Stimulated activated CD8-positive, alpha-beta memory T cell treated with anti-CD3 and anti-CD28 coated beads, Interleukin-15, amount 100 ng/mL, for 1 hour (primary cell): Measurements from ENCODE around the gene PPP4C.
A peak's percentile ranks its signal among the peaks of the same experiment; 100 is the strongest.
"Not testable (repeated sequence)": the region's sequence is repeated elsewhere in the genome, so short reads cannot be mapped to it uniquely, and the experiment has no call there.

Experiments
- DNase-seq: peaks from one replicate; pipeline ENCODE4 v3.0.0-alpha.2; 2020; ENCODE audit warnings: low read depth

PPP4C gene

GRCh38 chr16:30075503-30076275 is at the start of gene PPP4C:
Gene PPP4C (plus strand): TSS chr16:30075994. CDS start chr16:30076378, 384 bp downstream.
- peak; percentile 76 for DNase-seq

GRCh38 chr16:30026449-30026848 is 49.3 kb upstream of the PPP4C start:
- DNase-seq: no peak

- DNase-seq: no peak
These were observed 48.0 kb upstream of the PPP4C start for GRCh38 chr16:30027588-30028437.

DNA sequence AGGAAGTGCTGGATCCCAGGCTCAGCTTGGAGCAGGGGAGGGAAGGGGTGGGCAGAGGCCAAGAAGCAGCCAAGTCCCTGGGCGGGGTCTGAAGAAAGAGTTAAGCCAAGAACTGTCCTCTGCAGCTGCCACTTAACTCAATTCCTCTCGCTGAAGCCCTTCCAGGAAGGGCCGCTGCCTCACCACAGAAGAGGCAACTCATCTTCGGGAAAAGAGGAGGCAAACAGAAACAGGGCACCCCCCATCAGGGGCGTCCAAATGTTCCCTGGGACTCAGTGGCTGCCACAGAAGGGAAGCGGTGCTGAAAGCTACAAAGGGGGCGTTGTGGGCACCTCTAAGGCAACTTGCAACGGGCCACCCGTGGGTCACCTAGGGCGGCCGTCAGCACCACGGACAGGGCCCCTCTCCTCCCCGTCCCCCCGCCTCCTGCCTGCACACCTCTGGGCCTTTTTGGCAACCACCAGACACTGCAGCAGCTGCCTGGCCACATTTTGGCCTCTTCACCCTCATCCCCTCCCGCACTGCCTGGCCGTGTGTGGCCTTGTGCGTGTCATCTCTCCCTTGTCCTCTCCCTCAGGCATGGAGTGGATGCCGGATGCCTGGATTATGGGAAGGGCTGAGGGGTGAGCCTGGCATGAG is 47.2 kb upstream of the PPP4C start:
- DNase-seq: no peak

DNA sequence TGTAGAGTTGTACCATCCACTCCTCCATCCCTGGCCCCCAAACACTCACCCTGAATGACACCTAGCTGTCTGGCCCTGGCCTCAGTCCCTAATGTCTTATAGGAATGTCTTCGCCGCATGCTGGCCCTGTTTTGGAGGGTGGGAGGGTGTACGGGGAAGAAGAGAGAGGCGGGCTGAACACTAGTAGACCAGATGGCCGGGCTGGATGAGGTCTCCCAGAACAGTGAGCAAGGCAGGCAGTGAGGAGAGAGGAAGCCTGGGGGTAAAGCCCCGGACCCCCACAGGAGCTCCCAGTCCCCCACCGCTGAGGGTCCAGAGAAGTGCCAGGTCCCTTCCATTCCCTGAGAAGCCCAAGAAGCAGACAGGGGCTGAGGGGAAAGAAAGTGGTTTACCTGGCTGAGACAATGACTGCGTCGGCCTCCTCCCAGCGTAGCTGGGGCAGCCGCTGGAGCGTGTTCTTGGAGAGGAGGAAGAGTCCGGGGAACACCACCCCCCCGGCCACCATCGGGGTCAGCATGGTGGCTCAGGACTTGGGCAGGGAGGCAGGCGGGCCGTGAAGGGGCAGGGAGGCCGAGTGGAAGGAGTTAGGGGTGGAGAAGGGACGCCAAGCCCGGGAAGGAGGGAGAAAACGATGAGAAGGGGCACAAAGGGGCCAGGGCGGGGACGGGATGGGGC is 45.6 kb upstream of the PPP4C start:
- DNase-seq: no peak

- no peak for DNase-seq
These were observed 44.9 kb upstream of the PPP4C start, which contains the start of gene TLCD3B for GRCh38 chr16:30030841-30031413. Gene TLCD3B (minus strand): TSS chr16:30031271. CDS start chr16:30030527, 744 bp downstream.

GRCh38 chr16:30031477-30031918 is 44.3 kb upstream of the PPP4C start:
- no peak for DNase-seq

- no peak for DNase-seq
These were observed 43.5 kb upstream of the PPP4C start for GRCh38 chr16:30032083-30032819.

DNA sequence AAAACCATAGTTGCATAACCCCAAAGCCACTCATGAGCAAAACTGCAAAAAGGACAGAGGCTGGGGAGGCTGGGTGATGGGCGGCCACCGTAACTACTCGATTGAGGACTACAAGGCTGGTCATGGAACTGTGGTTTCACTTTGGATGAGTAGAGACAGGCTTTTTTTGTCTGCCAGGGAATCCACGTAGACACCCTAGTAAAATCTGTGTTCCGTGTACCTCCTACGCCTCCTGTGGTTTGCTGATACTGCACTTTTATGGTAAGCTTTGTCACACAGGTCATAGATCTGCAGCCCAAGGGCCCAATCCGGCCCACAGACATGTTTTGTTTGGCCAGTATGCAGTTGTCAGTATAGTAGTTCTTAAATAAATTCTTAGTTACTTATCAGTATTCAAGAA is 42.5 kb upstream of the PPP4C start:
- no peak for DNase-seq

DNA sequence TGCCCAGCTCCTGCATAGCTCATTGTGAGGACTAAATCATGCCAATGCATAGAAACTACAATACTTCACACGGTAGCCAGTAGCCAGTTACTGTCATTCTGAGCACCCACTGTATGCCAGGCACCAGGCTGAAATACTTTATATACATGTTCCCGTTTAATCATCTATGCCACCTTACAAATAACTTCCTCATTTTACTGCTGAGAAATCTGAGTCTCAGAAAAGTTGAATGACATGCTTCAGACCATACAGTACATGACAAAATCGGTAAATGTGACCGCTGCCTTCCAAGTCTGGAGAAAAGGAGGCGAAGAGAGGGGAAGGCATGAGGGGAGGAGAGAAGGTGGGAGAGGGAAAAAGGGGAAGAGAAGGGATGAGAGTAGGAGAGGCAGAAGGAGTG is 35.6 kb upstream of the PPP4C start:
- no peak for DNase-seq

- not testable (repeated sequence) for DNase-seq
These were observed 35.1 kb upstream of the PPP4C start for GRCh38 chr16:30040690-30041089.

DNA sequence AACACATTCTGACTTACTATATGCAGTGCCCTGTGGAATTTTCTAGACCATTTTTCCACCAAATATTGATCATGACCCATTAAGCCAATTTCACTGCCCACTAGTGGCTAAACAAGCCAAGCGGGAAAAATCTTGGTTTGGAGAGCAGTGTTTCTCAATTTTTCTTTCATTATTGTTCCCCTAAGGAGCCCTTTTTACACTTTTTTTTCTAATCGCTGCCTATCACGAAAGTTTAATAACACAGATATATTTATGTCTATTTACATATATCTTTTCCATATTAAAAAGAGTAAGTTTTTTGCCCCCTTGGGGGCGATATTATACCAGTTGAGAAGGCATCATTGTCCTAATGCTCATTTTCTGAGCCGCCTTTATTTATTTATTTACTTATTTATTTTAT is 34.0 kb upstream of the PPP4C start:
- DNase-seq: no peak

DNA sequence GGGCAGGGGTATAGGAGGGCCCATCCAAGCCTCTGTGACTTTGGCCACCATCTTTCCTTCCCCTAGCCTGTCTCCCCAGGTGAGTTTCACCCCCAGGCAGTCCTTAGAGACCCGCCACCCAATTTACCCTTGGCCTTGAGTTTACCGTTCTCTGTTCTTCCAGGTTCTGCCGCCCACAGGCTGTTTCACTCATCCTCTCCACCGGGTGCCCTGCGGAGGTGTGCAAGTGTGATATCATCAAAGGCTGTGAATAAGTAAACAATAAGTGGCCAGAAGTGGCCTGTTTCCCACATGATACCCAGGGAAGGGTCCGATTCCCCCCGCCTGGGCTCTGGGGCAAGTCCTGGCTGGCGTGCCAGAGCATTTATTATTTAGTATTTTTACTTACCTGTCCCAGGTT is 29.6 kb upstream of the PPP4C start:
- DNase-seq: no peak

- no peak for DNase-seq
These were observed 29.2 kb upstream of the PPP4C start for GRCh38 chr16:30046588-30046987.

DNA sequence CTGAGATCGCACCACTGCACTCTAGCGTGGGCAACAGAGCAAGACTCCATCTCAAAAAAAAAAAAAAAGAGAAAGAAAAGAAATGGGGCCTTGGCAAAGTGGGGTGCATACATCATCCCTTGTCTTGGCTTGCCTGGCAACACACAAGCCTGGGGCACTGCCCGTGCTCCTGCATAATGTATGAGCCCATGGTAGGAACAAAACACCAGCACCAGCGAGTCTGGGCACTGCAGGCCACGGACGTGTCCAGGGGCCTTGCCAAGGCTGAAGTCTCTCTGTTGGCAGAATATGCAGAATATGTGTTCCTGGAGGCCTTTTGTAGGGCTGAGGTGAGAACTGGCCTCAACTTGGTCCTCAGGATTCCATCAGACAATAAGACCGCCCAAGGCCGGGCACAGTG is 25.9 kb upstream of the PPP4C start:
- no peak for DNase-seq

DNA sequence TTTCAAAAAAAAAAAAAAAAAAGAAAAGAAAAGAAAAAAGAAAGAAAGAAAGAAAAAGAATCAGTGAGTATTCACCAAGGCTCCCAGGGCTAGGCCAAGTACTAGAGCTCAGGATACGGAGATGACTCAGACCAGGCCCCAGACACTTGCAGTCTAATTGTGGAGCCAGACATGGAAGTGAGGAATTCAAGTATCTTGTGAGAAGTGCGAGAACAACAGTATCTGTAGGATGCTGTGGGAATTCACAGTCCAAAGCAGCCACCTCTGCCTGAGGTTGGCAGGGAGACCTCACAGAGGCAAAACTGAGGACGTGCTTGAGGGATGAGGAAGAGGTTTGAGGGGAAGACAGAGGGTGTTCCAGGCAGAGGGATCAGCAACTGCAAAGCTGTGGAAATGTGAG is 24.3 kb upstream of the PPP4C start:
- no peak for DNase-seq

- peak; percentile 81 for DNase-seq
These were observed 23.0 kb upstream of the PPP4C start for GRCh38 chr16:30052671-30053372.

DNA sequence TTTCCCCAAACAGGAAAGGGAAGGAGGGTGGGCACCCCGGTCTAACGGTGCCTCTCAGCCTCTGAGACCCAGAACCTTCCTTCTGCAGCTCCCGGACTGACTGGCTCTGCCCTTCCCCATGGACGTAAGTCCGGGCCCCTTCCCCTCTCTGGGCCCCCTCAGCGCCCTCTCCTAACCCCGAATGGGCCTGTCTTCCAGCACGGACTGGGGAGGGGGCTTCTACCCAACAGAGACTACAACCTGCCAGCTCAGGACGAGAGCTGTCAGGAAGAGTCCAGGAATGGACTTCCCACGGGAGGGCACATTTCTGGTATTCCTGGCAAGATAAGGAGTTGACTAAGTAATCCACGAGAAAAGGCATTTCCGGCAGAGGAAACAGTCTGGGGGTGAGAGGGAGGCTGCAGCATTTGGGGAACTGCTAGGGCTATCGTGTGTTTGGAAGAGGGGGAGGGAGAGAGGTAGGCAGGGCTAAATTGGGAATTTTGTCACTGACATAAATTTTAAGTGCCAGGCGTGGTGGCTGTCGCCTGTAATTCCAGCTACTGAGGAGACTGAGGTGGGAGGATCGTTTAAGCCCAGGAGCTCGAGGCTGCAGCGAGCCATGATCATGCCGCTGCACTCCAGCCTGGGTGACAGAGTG is 22.3 kb upstream of the PPP4C start:
- DNase-seq: no peak

DNA sequence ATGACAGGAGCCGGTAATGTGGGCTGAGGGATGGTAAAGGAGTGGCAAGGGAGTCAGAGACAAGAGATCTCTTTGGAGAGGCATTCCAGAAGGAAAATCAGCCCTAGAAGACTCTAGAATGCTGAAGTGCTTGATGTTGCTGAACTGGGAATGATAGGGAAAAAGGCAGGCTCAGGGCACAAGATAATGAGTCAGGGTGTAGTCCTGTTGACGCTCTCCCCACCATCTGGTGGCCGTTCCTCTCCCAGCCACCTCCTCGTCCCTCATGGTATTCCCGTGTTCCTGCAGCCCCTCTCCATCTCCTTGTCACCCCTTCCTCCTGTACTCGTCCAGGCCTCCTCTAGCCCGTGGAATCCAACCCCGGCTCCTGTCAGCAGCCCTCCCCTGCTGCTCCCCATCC is 21.3 kb upstream of the PPP4C start:
- DNase-seq: no peak
